ENCODE measurements around the gene NCKAP1.

NCKAP1 gene

DNA sequence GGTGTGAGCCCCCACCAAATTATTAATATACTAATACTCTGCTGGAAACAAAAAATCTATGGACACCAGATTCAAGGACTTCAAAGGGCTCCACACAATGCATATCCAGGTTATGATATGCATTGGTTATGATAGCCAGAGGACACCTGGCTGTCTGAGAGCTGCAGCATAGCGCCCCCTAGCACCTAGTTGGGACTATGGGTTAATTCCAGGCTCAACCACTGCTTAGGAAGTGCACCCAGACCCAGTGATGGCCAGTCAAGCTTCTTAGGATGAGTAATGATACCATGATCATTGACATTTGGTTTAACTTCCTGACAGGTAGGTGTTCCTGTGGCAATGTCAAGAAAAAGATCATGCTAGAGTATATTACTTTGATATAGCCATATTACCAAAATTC lies 168.0 kb downstream of the NCKAP1 start:
- TF ChIP-seq ARNT (IDR thresholded peaks at IDR 0.05) (no peak), FOXM1 (IDR thresholded peaks at IDR 0.05; ENCODE audit: borderline replicate concordance) (no peak), ELF4 (IDR thresholded peaks at IDR 0.05) (no peak), L3MBTL2 (conservative IDR thresholded peaks at IDR 0.05) (no peak), HDGF (IDR thresholded peaks at IDR 0.05; ENCODE audit: borderline replicate concordance) (no peak), ZNF384 (IDR thresholded peaks at IDR 0.05) (no peak), NFRKB (IDR thresholded peaks at IDR 0.05) (no peak), FOXA1 (IDR thresholded peaks at IDR 0.05) (no peak), SUZ12 (IDR thresholded peaks at IDR 0.05) (no peak), LEF1 (IDR thresholded peaks at IDR 0.05; ENCODE audit: borderline replicate concordance) (no peak), CTBP1 (IDR thresholded peaks at IDR 0.05; ENCODE audit: borderline replicate concordance) (no peak), FOXK2 (IDR thresholded peaks at IDR 0.05) (no peak), BHLHE40 (IDR thresholded peaks at IDR 0.05; ENCODE audit: borderline replicate concordance) (no peak), SP1 (IDR thresholded peaks at IDR 0.05) (no peak), TARDBP (IDR thresholded peaks at IDR 0.05) (no peak)
- TF ChIP-seq, protein P1, sequence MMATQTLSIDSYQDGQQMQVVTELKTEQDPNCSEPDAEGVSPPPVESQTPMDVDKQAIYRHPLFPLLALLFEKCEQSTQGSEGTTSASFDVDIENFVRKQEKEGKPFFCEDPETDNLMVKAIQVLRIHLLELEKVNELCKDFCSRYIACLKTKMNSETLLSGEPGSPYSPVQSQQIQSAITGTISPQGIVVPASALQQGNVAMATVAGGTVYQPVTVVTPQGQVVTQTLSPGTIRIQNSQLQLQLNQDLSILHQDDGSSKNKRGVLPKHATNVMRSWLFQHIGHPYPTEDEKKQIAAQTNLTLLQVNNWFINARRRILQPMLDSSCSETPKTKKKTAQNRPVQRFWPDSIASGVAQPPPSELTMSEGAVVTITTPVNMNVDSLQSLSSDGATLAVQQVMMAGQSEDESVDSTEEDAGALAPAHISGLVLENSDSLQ (IDR thresholded peaks at IDR 0.05): no peak
- POLR2A ChIA-PET: no interaction called here
- CTCF ChIA-PET: interaction anchor here (0.7 to 1.0 kb wide), 2 partner anchors 25 to 166 kb away, joined by 3 read pairs; no protein-coding TSS in a partner anchor
- DNase-seq (ENCODE audit: extremely low spot score): peak; percentile 69

DNA sequence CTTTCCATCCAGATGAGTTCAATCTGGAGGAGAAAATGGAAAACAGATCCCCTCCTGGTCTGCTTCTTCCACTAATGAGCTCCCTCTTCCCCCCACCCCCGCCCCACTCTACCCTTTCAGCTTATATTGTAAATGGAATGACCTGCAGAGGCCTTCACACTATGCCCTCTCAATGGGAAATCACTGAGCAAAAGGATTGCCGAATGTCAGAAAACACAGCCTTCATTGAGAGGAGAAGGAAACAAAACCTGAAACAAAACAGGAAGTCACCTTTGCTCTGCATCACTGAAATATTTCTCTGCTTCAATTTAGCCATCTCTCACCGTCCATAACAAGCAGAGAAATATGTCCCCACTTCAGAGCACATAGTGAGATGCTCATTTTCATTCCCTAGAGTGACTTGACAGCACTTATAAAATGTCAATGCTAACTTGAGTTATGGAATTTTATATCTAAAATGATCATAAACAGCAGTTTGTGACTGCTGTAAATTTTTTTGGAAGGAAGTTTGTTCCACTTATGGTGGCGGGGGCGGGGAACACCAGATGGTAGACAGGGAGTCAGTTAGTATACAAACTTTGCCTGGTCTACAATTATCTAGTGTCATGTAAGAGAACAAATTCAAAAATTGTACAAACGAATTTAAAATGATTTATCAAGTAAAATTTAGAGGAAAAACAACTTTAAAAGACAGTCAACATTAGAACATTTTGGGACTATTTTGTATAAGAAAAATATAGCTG lies 170.0 kb downstream of the NCKAP1 start:
- ChIA-PET CTCF (interaction anchor here (0.6 to 1.5 kb wide), 3 partner anchors 82 to 200 kb away, joined by 3 to 5 read pairs (median 3); no protein-coding TSS in a partner anchor), POLR2A (interaction anchor here (1.5 kb wide), 1 partner anchor 152 kb away, joined by 3 read pairs; the partner anchor contains the start of gene DNAJC10)
- TF ChIP-seq, protein P1 (IDR thresholded peaks at IDR 0.05): 0 out of 2 replicates have a peak, but pooled peaks have one; percentile 3
- no peak for TF ChIP-seq FOXK2 (IDR thresholded peaks at IDR 0.05)
- no peak for DNase-seq (ENCODE audit: extremely low spot score)

DNA sequence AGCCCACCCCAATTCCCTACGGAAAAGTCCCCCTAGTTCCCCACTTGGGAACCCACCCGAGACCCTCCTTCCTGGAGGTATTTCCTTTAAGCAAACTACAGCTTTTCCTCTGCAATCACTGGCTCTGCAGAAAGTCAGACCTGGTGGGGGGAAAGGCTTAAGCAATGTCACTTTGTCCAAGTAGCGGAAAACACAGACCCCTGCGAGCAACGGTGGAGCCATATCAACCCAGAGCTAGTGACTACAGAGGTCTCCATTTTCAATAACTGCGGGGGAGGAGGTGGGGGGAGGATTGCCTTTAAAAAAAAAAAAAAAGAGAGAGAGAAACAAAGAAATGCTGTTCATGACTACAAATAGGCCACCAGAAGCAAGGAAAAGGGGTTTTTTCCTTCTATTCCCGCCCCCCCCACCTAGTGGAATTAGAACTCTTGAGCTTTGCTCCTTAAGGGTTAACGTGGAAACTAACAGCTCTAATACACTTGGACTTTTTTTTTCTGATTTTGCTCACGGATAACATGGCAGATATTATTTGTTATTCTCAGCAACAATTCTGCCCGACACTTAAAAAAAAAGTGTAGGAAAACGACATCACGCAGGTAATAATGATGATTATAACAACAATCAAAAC lies 170.7 kb downstream of the NCKAP1 start:
- no peak for DNase-seq (ENCODE audit: extremely low spot score)
- CTCF ChIA-PET: interaction anchor here (0.6 kb wide), 2 partner anchors 201 to 334 kb away, joined by 4 to 5 read pairs; no protein-coding TSS in a partner anchor
- POLR2A ChIA-PET: interaction anchor here (1.0 to 1.5 kb wide), 2 partner anchors 26 to 151 kb away, joined by 3 to 4 read pairs; partner anchors contain the start of gene DNAJC10
- TF ChIP-seq ZNF384 (IDR thresholded peaks at IDR 0.05) (peak; percentile 34; the same call in 1 of the 2 replicates), BHLHE40 (IDR thresholded peaks at IDR 0.05; ENCODE audit: borderline replicate concordance) (no peak)
- TF ChIP-seq, protein P1 (IDR thresholded peaks at IDR 0.05): no peak

DNA sequence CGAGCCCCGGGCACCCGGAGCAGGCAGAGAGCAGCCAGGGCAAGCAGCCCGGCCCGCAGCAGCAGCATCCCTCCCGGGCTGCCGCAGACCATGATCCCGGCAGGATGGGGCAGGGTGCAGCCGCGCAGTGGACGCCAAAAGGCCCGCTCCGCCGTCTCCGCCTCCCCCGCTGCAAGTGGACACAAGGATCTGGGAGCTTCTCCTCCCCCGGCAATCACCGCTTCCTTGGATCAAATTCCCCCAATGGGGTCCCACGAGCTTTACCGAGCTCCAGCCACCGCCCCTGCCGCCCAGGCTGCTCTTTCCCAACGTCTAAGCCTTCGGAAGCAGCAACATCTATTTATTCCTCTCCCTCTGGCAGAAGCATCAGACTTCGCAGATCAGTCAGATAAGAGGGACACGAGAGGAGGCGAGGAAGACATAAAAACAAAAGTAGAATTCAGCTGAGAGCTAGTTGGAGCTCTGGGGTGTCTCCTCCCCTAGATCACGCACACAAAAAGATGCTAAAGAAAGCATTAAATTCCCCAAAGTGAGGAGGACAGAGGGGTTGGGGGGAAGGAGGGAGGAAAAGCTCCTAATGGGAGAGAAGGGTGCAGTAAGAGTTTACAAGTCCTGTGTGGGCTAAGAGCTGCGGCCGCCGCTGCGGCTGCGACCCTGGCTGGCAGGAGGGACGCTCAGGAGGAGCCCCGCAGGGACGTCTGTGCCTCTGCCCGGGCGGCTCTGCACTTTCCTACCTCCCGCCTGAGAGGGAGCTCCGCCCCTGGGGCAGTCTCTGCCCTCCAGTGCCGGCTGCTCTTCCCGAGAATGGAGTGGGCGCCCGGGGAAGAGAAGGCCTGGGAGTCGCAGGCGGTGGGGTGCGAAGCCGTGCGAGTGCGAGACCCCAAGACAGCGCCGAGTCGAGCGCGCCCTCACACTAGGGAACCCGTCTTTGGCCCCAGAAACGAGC lies 171.5 kb downstream of the NCKAP1 start, which contains the start of gene FRZB:
Gene FRZB (minus strand): TSS at position 177 of the 946 bp plus-strand sequence. CDS start 85 bp downstream, at position 92.
- TF ChIP-seq ELF4 (IDR thresholded peaks at IDR 0.05) (no peak), L3MBTL2 (conservative IDR thresholded peaks at IDR 0.05) (no peak), TARDBP (IDR thresholded peaks at IDR 0.05) (no peak), LEF1 (IDR thresholded peaks at IDR 0.05; ENCODE audit: borderline replicate concordance) (no peak), ARNT (IDR thresholded peaks at IDR 0.05) (no peak), HDGF (IDR thresholded peaks at IDR 0.05; ENCODE audit: borderline replicate concordance) (no peak)
- DNase-seq (ENCODE audit: extremely low spot score): peak; percentile 62
- POLR2A ChIA-PET: interaction anchor here (1.0 to 1.5 kb wide), 2 partner anchors 25 to 151 kb away, joined by 3 to 4 read pairs; partner anchors contain the start of gene DNAJC10
- CTCF ChIA-PET: interaction anchor here (0.6 kb wide), 2 partner anchors 58 to 335 kb away, joined by 4 to 5 read pairs; no protein-coding TSS in a partner anchor

DNA sequence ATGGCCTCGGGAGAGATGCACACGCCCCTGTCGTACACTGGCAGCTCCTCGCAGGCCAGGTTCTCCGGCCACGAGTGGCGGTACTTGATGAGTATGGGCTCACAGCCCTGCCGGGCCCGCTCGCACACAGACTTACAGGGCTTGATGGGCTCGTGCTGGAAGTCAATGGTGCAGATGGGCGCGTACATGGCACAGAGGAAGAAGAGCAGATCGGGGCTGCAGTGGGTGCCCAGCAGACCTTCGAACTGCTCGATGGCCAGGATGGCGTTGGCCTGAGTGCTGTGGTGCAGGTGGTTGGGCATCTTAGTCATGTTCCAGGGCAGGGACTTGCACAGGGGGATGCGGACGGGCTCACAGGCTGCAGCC lies 172.2 kb downstream of the NCKAP1 start:
- POLR2A ChIA-PET: no interaction called here
- DNase-seq (ENCODE audit: extremely low spot score): no peak
- TF ChIP-seq FOXM1 (IDR thresholded peaks at IDR 0.05; ENCODE audit: borderline replicate concordance): no peak
- TF ChIP-seq CTBP1 (IDR thresholded peaks at IDR 0.05; ENCODE audit: borderline replicate concordance): no peak
- no peak for TF ChIP-seq HDGF (IDR thresholded peaks at IDR 0.05; ENCODE audit: borderline replicate concordance)
- TF ChIP-seq LEF1 (IDR thresholded peaks at IDR 0.05; ENCODE audit: borderline replicate concordance): no peak
- TF ChIP-seq SP1 (IDR thresholded peaks at IDR 0.05): no peak
- TF ChIP-seq FOXK2 (IDR thresholded peaks at IDR 0.05): no peak
- no peak for TF ChIP-seq SUZ12 (IDR thresholded peaks at IDR 0.05)
- TF ChIP-seq ELF4 (IDR thresholded peaks at IDR 0.05): no peak
- CTCF ChIA-PET: no interaction called here
